D721Med (cell line): ENCODE data around the gene TRIM63.

ENCODE experiments used
- DNase-seq: peaks from one replicate; pipeline ENCODE4 v3.0.0; 2011; ENCODE audit warnings: low spot score; ENCODE audit not compliant: insufficient read length
- FAIRE-seq: peaks from 2 replicates; lab custom pipeline; 2011; peaks lifted over from hg19 to GRCh38; lab: Jason Lieb, UNC
- CTCF ChIP-seq: IDR thresholded peaks from 2 replicates; pipeline ENCODE4 v1.5.1; 2012; ENCODE audit warnings: mild to moderate bottlenecking, control low read depth; ENCODE audit not compliant: insufficient read depth; ENCODE audit errors: missing control alignments

The TRIM63 gene

DNA sequence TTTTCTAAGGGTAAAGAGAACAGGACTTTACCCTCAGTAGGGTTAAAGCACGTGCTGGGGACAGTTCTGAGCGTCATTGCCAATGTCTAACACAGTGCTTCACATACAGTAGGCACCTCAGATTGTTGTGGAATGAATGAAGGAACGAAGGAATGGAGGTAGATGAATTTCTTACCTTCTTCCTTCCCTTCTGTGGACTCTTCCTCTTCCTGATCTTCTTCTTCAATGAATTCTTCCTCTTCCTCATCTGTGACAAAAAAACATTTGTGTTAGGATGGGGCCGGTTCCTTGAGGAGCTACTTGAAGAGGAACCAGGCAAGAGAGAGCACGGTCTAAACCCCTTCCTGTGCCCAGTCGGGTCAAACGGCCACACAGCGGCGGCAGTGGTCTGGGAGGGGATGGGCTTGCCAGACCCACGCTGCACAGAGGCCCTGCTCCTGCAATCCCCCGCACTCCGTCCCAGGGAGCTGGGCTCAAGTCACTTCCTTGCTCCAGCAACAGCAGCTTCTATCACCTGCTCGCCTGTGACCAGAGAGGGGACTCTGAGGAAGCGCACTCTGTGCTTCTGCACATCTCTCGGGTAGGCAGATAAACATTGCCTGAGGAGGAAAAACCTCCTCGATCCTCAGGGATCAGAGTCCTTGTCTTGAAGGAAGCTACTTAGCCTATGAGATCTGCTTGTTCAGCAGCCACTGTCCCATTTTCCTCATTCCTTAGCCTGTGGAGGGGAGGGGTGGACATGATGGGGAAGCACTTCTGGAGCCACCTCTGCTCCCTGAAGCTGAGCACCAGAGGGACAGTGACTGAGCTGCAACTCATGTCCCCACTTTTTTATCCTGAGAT is 13.5 kb downstream of the TRIM63 start:
- DNase-seq (no peak), FAIRE-seq (no peak)
- TF ChIP-seq CTCF: no peak

GRCh38 chr1:26050248-26050640 is 17.2 kb downstream of the TRIM63 start:
- FAIRE-seq (no peak), DNase-seq (no peak)
- no peak for TF ChIP-seq CTCF

DNA sequence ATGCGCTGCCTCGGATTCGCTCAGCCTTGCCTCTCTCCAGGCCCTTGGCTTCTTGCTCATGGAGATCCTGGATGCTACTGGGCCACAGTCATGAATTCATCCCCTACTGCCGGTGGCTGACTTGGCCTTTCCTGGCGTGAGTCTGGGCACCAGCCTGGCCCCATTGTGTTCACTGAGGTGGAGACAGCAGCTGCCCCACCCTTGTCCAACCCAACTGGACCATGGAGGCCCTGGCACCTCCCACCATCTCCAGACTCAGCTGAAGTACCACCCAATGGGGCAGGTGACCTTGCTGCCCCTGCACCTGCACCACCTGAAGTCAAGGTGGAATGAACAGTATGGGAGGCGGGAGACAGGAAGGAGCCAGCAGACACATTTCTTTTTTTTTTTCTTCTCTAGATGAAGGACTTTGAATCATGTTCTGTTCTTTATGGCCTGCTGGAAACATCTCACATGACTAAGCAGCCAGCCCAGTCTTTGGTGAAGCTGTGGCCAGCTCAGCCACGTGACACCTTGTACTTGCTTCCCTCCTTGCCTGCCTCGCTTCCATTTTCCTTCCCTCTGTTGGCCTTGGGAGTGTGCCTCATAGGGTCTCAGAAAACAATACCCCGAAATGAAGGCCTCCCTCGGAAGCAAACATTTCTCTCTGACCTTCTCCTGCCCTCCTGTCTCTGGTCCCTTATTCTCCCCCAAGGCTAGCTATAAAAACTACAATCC is 17.7 kb downstream of the TRIM63 start:
- no peak for DNase-seq
- FAIRE-seq: no peak

GRCh38 chr1:26047278-26047874 is 20.1 kb downstream of the TRIM63 start:
- no peak for FAIRE-seq
- no peak for DNase-seq

More for the DNA sequence above, 17.7 kb downstream of the TRIM63 start:
- TF ChIP-seq CTCF: no peak

DNA sequence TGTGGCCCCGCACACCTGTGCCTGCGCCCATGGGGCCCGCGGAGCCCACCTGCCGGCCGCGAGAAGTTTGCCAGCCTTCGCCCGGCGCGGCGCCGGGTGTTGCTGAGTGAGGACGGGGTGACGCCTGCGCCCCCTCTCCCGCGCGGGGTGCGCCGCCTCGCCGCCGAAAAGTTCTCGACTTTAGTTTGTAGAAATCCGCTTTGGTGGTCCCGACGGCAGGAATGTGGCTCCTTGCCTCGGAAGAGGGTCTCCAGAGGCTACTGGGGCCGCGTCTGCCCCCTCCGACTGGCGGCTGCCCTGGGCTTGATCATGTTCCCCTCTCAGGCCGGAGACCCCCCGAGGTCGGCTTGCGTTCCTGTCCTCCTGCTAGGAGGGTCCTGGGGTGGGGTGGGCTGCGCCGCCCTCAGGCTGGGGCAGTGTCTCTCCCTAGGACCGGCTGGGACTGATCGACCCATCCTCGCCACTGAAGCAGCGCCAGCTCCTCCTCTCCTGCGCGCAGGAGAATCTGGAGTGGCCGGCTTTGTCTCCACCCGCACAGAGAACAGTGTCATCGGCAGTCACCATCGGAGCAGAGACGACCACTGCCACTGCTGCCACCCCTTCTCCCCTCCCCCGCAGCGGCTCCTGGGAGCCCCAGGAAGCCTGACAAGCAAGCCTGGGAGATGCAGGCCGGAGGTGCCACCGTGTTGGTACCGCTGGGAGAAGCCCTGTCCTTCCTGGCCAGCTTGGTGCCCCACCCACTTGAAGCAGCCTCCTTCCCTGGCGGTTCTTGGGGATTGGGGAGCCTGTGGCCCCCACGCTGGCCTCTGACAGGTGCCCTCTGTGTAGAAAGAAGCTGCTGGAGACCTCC is 21.0 kb downstream of the TRIM63 start:
- DNase-seq (no peak), FAIRE-seq (no peak)
- TF ChIP-seq CTCF: no peak

More at GRCh38 chr1:26047278-26047874, 20.1 kb downstream of the TRIM63 start:
- no peak for TF ChIP-seq CTCF

- TF ChIP-seq CTCF: no peak
These were observed 21.6 kb downstream of the TRIM63 start, which contains the start of gene SLC30A2 for GRCh38 chr1:26045722-26046245. SLC30A2 (minus strand) TSS chr1:26046118; CDS start chr1:26045896, 222 bp downstream.

More at GRCh38 chr1:26045722-26046245, 21.6 kb downstream of the TRIM63 start, which contains the start of gene SLC30A2:
- FAIRE-seq (no peak), DNase-seq (peak; percentile 29)
